NCI-H1092 (cell line): ENCODE results near the gene AOPEP.
"Not testable (repeated sequence)": the region's sequence is repeated elsewhere in the genome, so short reads cannot be mapped to it uniquely, and the experiment has no call there.

Experiments
- DNase-seq: peaks from one replicate; lab custom pipeline; 2025; lab: John Stamatoyannopoulos, UW

The AOPEP gene

GRCh38 chr9:94965631-94966030 is 239.1 kb downstream of the AOPEP start:
- not testable (repeated sequence) for DNase-seq

- not testable (repeated sequence) for DNase-seq
Measured at GRCh38 chr9:94966046-94966445, 239.5 kb downstream of the AOPEP start.

DNA sequence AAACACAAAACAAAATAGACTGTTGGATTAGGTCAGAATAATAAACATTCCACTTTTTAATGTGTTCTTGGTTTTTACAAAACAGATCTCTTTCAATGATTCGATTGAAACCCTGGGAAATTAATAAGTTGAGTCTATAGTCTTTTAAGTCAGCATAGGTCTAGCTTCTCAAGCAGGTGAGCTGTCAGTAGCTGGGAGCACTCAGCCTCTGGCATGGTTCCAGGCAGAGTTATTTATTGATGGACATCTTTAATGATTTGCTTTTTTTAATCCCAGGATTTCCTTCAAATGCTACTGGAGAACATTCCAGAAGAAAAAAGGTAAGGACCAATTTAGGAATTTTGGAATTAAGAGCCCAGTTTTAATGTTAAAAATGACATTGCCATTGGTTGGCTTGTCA is 241.0 kb downstream of the AOPEP start:
- DNase-seq: no peak

GRCh38 chr9:94971378-94972131 is 245.1 kb downstream of the AOPEP start:
- DNase-seq: no peak

DNA sequence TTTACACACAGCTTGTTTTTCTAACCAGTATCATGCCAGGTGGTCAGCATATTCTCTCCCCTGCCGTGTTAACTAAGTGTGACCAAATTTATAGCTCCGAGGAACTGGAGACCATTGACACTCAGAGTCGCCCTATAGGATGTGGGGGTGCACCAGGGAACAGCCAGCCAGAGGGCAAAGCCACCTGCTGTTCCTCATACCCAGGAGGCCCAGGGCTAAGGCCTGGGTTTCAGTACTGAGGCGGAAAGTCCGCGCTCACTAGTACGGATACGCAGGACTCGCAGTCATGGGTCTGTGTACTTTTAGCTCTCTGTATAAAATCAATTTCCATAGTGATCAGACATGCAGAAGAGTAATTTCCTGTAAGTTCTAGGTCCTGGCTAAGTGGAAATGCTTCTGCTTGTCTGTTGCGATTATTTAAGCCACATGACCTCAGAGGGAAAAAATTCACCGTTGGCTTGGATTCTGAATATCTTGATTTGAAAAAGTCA is 247.0 kb downstream of the AOPEP start:
- DNase-seq: no peak

- DNase-seq: no peak
Measured at GRCh38 chr9:94974154-94974879, 247.8 kb downstream of the AOPEP start.

- DNase-seq: no peak
Measured at GRCh38 chr9:94975480-94975879, 249.0 kb downstream of the AOPEP start.

DNA sequence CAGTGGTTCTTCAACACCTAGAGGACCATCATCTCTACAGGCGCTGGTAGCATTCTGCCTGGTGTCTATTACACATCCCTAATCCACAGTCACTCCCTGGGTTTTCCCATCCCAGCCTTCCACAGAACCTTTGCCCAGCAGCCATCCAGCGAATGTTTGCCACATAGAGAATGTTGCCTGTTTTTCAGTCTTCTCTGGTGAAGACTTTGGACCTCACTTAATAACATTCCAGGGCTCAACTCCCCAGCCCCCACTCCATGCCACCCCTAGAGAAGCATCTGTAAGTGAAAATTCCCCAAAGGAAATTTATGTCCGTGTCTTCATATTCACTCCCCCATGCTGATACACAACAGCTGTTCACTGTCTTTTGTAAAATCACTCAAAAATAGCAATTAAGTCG is 249.6 kb downstream of the AOPEP start:
- no peak for DNase-seq

DNA sequence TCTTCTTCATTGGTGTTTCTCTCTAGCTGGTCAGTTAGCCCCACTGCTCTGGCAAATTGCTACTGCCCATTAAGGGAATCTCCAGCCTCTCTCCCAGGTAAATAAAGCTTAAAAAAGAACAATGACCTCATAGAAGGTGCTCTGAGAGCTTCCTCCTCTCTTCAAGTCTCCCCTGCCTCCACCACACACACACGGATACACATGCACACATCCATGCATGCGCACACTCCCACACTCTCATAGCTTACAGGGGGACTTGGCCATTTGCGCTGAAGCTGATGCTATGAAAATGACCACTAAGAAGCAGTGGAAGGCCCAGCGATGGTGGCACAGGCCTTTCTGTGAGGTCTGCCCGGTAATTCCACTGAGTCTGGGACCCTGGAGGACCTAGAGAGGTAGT is 250.9 kb downstream of the AOPEP start:
- DNase-seq: no peak

GRCh38 chr9:94979904-94980507 is 253.5 kb downstream of the AOPEP start:
- DNase-seq: no peak

DNA sequence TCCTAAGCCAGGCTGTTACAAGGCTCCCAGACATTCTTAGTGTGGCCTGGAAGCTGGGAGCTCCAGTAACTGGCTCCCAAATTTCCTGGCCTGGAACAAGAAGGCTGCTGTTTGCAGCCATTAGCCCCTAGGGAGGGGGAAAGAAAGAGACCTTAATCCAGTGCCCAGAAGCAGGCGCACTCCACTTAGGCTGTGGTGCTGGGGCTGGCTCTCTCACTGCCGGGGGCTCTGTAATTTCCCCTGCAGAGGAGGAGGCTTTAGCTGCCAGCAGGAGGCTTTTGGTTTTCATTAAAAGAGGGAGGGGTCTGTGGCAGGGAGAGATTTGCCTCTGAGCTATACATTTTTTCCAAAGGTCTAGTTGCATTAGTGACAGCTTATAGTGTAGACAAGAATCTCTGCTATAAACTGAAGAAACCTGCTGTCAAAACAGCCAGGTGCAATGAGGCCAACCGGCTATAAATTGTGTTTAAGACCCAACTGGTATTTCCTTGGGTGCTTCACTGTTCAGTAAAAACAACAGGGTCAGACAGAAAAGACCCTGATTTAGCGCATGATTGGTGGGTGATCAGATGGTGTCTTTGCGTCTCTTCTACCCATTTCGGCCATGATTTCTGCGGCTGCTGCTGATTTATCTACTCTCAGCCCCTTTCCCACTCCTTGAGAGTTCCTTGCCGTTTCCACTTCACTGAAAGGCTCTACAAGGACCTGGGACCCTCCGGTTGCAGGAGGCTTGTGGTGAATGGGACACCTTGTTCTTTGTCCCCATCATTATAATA is 254.6 kb downstream of the AOPEP start:
- DNase-seq: no peak

- DNase-seq: no peak
Measured at GRCh38 chr9:94981723-94982090, 255.2 kb downstream of the AOPEP start.

DNA sequence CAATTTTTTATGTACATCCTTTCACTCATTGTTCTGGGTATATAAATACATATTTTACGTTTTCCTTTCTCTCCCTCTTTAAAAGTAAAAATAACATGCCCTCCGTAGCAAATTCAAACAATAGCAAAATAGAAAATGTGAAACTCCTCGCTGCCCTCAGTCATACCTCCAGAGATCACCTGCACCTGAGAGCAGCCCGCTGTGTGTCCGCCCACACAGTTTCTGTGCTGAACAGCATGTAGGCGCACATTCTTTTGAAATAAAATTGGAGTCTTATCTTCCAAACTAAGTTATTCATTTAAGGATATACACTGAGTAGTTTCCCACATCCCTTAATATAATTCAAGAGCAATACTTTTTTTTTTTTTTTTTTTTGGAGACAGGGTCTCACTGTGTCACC is 255.7 kb downstream of the AOPEP start:
- DNase-seq: no peak

GRCh38 chr9:94983552-94983951 is 257.1 kb downstream of the AOPEP start:
- no peak for DNase-seq

DNA sequence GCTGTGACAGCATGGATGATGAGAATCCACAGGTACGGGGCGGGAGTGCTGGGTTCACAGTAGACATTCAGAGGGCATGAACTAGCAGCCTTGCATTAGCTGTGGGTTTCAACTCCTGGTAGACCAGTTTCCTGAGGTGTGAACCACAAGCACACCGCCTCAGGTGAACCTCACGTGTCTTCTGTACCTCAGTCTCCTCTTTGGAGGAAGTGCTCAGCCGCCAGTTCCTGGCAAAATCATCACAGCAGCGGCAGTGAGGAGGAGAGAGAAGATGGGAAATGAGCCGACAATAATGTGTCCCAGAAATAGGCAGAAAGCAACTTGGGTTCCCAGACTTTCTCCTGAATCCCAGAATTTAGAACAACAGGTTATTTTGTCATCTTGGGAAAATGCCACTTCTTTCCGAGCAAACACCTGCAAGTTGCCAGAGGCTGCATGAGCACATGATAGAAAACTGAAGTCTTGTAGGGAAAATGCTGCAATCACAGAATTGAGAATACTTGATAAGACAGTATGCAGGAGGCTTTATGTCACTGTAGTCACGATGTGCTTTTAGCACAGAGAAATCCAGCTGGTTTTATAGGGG is 258.5 kb downstream of the AOPEP start:
- DNase-seq: no peak

DNA sequence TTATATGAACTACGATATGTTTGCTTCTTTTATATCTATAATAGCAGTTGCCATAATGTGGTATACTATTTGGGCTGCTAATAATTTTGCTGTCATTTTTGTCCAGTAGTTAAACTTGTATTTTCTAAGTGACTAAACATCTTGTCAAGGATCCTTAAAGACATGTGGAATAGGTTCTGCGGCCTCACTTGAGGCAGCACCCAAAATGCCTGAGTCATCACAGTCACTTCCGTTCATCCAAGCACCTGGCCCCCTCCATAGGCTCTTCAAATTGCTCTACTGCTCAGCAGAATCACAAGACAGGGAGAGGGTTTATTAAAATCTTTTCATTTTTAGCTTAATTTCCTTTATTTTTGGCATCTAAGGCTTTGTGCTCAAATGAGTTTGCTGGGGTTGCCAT is 259.1 kb downstream of the AOPEP start:
- no peak for DNase-seq

GRCh38 chr9:94987731-94988130 is 261.2 kb downstream of the AOPEP start:
- DNase-seq: no peak

GRCh38 chr9:94990897-94991561 is 264.5 kb downstream of the AOPEP start:
- no peak for DNase-seq

DNA sequence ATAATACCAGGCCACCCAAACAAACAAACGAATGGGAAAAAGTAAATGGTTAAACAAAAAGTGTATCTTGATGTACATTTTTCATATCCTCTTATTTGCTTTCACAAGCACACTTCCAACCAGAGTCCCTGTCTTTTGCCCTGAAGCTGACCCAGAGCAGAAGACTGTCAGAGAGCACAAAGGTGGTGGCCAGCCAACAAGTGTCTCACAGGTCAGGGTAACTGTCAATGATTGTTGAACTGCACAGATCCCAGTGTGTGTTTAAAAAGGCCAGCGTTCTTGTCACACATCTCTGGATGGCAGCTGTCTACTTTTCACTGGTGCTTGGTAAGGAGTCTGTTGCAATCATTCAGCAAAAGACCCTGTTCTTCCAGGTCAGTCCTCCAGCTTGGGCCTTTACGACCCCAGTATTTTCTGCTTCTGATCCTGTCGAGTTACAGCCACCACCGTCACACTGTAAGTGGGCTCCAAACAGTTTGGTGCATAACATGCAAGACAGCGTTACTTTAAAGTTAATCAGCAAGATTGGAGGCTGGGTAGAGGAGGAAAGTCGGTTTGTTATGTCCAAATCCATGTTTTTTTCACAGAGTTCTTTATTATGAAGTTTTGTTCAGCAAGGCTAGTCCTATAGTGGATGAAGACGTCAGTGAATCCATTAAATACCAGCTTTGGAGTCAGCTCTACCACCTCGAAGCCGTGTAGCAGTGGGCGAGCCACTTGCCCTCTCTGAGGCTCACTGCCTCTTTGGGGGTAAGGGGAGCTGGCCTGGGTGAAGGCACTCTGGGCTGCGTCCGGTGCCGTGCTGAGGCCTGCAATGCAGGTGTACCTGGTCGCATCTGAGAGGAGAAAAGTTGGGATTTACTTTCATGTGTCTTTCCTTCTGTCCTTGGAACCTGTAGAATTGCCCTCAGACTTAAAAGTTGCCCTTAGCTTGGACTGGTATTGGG is 265.7 kb downstream of the AOPEP start:
- no peak for DNase-seq

- no peak for DNase-seq
Measured at GRCh38 chr9:94993160-94993820, 266.8 kb downstream of the AOPEP start.
